Measurements from ENCODE around the gene CREBBP. TPM values are rescaled to one million over a fixed set of nuclear protein-coding genes. Genes with fewer than 3 reads are reported as not detected.

Gene CREBBP
- total RNA-seq, 2 donors from 2014 or later = 65.0 to 103 TPM

DNA sequence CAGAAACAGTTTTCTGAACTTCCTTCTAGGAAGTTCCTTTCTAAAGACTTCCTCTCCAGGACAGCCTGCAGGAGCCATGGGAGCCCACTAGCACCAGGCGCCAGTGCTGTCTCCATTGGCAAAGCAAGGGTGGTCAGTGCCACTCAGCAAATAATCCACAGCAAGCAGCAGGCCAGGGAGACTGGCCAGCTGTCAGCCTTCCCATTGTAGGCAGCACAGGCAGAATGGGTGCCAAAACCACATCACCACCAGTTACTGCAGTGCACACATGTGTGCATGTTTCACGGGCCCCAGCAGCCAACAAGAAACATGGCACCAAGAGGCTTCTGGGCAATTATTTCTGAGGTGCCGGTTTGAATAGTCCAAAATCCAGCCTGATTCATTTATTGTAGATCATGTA, 199.3 kb downstream of the CREBBP start:
- TF ChIP-seq, protein P1, sequence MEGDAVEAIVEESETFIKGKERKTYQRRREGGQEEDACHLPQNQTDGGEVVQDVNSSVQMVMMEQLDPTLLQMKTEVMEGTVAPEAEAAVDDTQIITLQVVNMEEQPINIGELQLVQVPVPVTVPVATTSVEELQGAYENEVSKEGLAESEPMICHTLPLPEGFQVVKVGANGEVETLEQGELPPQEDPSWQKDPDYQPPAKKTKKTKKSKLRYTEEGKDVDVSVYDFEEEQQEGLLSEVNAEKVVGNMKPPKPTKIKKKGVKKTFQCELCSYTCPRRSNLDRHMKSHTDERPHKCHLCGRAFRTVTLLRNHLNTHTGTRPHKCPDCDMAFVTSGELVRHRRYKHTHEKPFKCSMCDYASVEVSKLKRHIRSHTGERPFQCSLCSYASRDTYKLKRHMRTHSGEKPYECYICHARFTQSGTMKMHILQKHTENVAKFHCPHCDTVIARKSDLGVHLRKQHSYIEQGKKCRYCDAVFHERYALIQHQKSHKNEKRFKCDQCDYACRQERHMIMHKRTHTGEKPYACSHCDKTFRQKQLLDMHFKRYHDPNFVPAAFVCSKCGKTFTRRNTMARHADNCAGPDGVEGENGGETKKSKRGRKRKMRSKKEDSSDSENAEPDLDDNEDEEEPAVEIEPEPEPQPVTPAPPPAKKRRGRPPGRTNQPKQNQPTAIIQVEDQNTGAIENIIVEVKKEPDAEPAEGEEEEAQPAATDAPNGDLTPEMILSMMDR (IDR thresholded peaks at IDR 0.05) = no peak
- Histone ChIP-seq H3K9me3 (no peaks in the 10 kb centered on the region), H3K36me3 (peaks cover 38% of the 10 kb centered on the region), H3K27me3 (replicated peaks; ENCODE audit: insufficient read depth) (no peaks in the 10 kb centered on the region), H3K4me1 (ENCODE audit: control insufficient read depth in 1 of 2, low read depth in 2 of 2) (no peaks in the 10 kb centered on the region), H3K4me3 (no peak overlapping the region), H3K27ac (no peak overlapping the region)
- DNase-seq (ENCODE audit: low spot score) (no peak), ATAC-seq (ENCODE audit: insufficient number of reproducible peaks, low FRiP score, low read depth) (no peak)

DNA sequence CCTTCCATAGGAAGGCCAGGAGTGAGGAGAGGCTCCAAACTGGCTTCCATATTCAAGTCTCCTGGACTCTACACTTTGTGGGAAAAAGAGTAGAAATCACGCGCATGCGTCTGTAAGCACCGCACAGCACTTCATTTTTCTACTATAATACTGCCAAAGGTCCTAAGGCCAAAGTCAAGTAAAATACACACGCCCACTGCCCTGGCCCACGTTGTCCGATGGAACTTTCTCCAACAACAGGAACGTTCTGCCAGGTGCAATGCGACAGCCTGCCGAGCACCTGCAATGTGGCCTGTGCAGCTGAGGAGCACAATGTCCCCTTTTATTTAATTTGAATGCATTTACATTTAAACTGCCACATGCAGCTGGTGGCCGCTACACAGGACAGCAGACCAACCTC, 202.5 kb downstream of the CREBBP start:
- H3K4me1 ChIP-seq (ENCODE audit: control insufficient read depth in 1 of 2, low read depth in 2 of 2) = no peaks in the 10 kb centered on the region
- H3K4me3 ChIP-seq = no peak overlapping the region
- H3K27ac ChIP-seq = no peak overlapping the region
- no peaks in the 10 kb centered on the region for H3K9me3 ChIP-seq
- ATAC-seq (ENCODE audit: insufficient number of reproducible peaks, low FRiP score, low read depth) (no peak), DNase-seq (ENCODE audit: low spot score) (no peak)
- no peaks in the 10 kb centered on the region for H3K27me3 ChIP-seq (replicated peaks; ENCODE audit: insufficient read depth)
- H3K36me3 ChIP-seq = peaks cover 52% of the 10 kb centered on the region
- TF ChIP-seq, protein P1 (IDR thresholded peaks at IDR 0.05) = no peak

DNA sequence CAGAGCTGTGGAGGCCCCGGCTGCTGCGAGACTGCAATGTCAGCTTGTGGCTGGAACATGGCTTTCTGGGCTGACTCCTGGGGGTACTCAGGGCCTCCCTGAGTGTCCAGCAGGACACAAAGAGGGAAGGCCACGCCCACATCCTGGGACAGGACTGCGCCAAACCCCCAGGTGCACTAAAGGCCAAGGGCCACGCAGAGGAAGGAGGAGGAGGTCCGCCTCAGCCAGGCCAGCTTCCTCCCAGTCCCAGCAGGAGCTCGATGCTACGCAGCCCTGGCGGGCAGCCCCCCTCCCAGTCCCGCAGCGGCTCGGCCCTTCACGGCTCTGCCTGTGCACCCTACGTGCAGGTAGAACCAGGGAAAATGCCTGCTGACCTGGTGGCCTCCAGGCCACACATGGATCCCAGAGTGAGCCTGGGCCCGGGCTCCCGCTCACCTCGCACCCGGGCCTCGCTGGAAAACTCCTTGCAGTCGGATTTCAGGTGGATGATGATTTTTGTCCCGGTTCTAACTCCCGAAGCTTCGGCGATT, 204.8 kb downstream of the CREBBP start:
- H3K27me3 ChIP-seq (replicated peaks; ENCODE audit: insufficient read depth) = no peaks in the 10 kb centered on the region
- TF ChIP-seq, protein P1 (IDR thresholded peaks at IDR 0.05) = no peak
- H3K27ac ChIP-seq = no peak overlapping the region
- H3K4me3 ChIP-seq = no peak overlapping the region
- ATAC-seq (ENCODE audit: insufficient number of reproducible peaks, low FRiP score, low read depth) = no peak
- H3K36me3 ChIP-seq = peaks cover 49% of the 10 kb centered on the region
- no peak for DNase-seq (ENCODE audit: low spot score)
- no peaks in the 10 kb centered on the region for H3K9me3 ChIP-seq
- no peaks in the 10 kb centered on the region for H3K4me1 ChIP-seq (ENCODE audit: control insufficient read depth in 1 of 2, low read depth in 2 of 2)

Other genes with a start within 250 kb of the CREBBP start
- 10 to 100 TPM; 17.4 to 22.9 TPM for gene DNASE1, start 226.0 kb downstream of the CREBBP start, total RNA-seq
- 10 to 100 TPM; 33.2 to 51.1 TPM for gene TRAP1, start 163.2 kb downstream of the CREBBP start, total RNA-seq
- gene ADCY9, start 235.7 kb upstream of the CREBBP start, total RNA-seq = 10 to 100 TPM; 44.1 to 83.8 TPM

Data from thoracic aorta (tissue), 2 donors.